Smooth muscle cell (in vitro differentiated cells): ENCODE measurements around the gene GAGE12H. TPM values are rescaled to one million over a fixed set of nuclear protein-coding genes. Genes with fewer than 3 reads are reported as not detected.
"Not testable (repeated sequence)": the region's sequence is repeated elsewhere in the genome, so short reads cannot be mapped to it uniquely, and the experiment has no call there.

Source experiments
- DNase-seq: peaks from one replicate; lab custom pipeline; 2025; ENCODE audit not compliant: unreplicated experiment; lab: John Stamatoyannopoulos, UW
- H2AFZ ChIP-seq: fragments of 200-600 bp; sonication (generic); 2 replicates; pipeline ENCODE4 v1.6.0; 2016; ENCODE audit warnings: antibody characterized with exemption, low read depth, mild to moderate bottlenecking
- H3F3A ChIP-seq: fragments of 200-600 bp; sonication (generic); 2 replicates; pipeline ENCODE4 v1.6.0; 2017; ENCODE audit warnings: antibody characterized with exemption, low read depth
- H3K27ac ChIP-seq: fragments of 200-600 bp; sonication (generic); 2 replicates; pipeline ENCODE4 v1.5.1; 2016; ENCODE audit warnings: low read depth, mild to moderate bottlenecking
- H3K27me3 ChIP-seq: fragments of 200-600 bp; sonication (generic); 2 replicates; pipeline ENCODE4 v1.6.1; 2016; ENCODE audit warnings: low read depth, mild to moderate bottlenecking
- H3K36me3 ChIP-seq: fragments of 200-600 bp; sonication (generic); 2 replicates; pipeline ENCODE4 v1.5.1; 2016; ENCODE audit warnings: low read depth
- H3K4me1 ChIP-seq: fragments of 200-600 bp; sonication (generic); 2 replicates; pipeline ENCODE4 v1.5.1; 2016; ENCODE audit warnings: low read depth
- H3K4me2 ChIP-seq: fragments of 200-600 bp; sonication (generic); 2 replicates; pipeline ENCODE4 v1.6.0; 2016; ENCODE audit warnings: mild to moderate bottlenecking
- H3K4me3 ChIP-seq: fragments of 200-600 bp; sonication (generic); 2 replicates; pipeline ENCODE4 v1.5.1; 2016; ENCODE audit warnings: mild to moderate bottlenecking
- H3K79me2 ChIP-seq: fragments of 200-600 bp; sonication (generic); 2 replicates; pipeline ENCODE4 v1.6.0; 2016; ENCODE audit warnings: low read depth, mild to moderate bottlenecking
- H3K9ac ChIP-seq: fragments of 200-600 bp; sonication (generic); 2 replicates; pipeline ENCODE4 v1.6.0; 2016; ENCODE audit warnings: low read depth
- H3K9me3 ChIP-seq: fragments of 200-600 bp; sonication (generic); replicated peaks from 2 replicates; pipeline ENCODE4 v1.5.1; 2016; ENCODE audit warnings: low read depth
- H4K20me1 ChIP-seq: fragments of 200-600 bp; sonication (generic); 2 replicates; pipeline ENCODE4 v1.6.0; 2016; ENCODE audit warnings: low read depth
- WGBS: methylation state at CpG from one replicate; pipeline ENCODE4 v1.1.7; 2016; ENCODE audit warnings: low lambda C conversion rate; 5-methylcytosine and 5-hydroxymethylcytosine counted together
- polyA plus RNA-seq: library from polyadenylated mRNA; unstranded; fragments of >200 nt; fragmentation: Nextera tagmentation; extraction: Ambion mirVana; gene quantifications from 2 replicates; pipeline ENCODE4 v1.2.1, GENCODE V29; 2016
- total RNA-seq: library from RNA; depleted of rRNA; stranded (reverse); fragments of >200 nt; gene quantifications from 2 replicates; pipeline ENCODE4 v1.2.3, GENCODE V29; 2014
- TF ChIP-seq, protein P1 (sequence below): fragments of 200-600 bp; sonication (generic); IDR thresholded peaks from 2 replicates; pipeline ENCODE4 v1.5.1; 2017; ENCODE audit warnings: borderline replicate concordance, mild to moderate bottlenecking, antibody characterized with exemption; ENCODE audit not compliant: insufficient read depth, poor library complexity, severe bottlenecking

GAGE12H gene
- total and polyA plus RNA-seq, 2 experiments from 2014 or later, result not detected

DNA sequence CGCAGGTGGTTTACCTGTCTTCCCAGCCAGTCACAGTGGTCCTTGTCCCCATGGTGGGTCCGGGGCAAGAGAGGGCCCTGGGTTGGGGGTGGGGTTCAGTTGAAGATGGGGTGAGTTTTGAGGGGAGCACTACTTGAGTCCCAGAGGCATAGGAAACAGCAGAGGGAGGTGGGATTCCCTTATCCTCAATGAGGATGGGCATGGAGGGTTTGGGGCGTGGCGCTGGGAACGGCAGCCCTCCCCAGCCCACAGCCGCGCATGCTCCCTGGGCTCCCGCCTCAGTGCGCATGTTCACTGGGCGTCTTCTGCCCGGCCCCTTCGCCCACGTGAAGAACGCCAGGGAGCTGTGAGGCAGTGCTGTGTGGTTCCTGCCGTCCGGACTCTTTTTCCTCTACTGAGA, 9.4 kb downstream of the GAGE12H start, which contains the start of gene GAGE2A:
TSS of gene GAGE2A (plus strand) at position 301 of the 400 bp plus-strand sequence. CDS start 1,155 bp downstream, outside the sequence.
- not testable (repeated sequence) for H3K9me3 ChIP-seq, H3K9ac ChIP-seq, H3K36me3 ChIP-seq, H4K20me1 ChIP-seq, H3F3A ChIP-seq, H3K4me1 ChIP-seq, H3K27me3 ChIP-seq, H3K27ac ChIP-seq, H3K79me2 ChIP-seq, H2AFZ ChIP-seq, H3K4me3 ChIP-seq, DNase-seq, H3K4me2 ChIP-seq
- WGBS, result no CpG with 5 or more reads among the region's 16 CpGs

DNA sequence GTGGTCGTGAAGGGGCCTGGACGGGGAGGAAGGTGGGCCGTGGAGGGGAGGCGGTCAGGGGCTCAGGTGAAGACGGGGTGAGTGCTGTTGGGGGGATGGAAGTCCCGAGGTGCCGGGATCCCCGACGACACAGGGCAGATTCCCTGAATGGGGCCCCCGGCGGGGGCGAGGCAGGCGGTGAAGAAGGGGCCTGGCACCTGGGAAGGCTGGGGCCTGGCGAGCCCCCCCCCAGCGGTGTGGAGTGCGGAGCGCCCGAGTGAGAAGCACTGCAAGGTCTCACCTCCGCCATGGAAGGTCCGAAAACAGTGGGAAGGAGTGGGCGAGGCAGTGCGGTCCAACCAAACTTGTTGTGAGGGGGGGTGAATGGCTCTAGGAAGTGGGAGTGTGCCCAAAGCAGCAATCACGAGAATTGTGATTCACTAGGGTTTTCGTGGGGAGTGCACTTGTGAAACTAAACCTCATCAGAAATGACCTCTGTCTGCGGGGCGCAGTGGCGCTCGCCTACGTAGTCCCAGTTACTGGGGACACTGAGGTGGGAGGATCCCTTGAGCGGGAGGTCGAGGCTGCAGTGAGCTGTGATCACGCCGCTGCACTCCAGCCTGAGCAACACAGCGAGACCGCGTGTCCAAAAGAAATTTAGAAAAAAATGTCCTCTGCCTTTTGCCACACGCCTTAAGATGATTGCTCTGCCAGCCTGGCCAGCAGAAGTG, 10.2 kb downstream of the GAGE12H start:
- 92% methylated on average over 31 of the region's 37 CpGs for WGBS
- H3K79me2 ChIP-seq, H3K9me3 ChIP-seq, H4K20me1 ChIP-seq, H3K4me2 ChIP-seq, H3F3A ChIP-seq, H3K4me3 ChIP-seq, H3K27ac ChIP-seq, DNase-seq, H3K9ac ChIP-seq, H3K27me3 ChIP-seq, H2AFZ ChIP-seq, H3K36me3 ChIP-seq, H3K4me1 ChIP-seq: not testable (repeated sequence)

DNA sequence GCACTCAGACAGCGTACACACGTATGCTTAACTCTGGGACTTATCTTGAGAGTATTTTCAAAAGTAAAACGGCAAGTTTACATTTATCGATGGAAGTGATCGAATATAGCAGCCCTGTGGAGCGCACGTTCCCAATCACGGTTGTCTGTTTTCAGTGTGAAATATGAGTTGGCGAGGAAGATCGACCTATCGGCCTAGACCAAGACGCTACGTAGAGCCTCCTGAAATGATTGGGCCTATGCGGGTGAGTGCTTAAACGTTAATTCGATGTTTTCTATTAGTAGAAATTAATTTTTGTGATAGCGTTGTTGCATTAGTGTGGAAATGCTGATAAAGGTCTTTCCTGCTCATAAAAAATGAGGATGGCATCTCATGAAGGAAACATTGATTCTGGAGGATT, 10.7 kb downstream of the GAGE12H start:
- H2AFZ ChIP-seq, H3K4me1 ChIP-seq, H3K4me2 ChIP-seq, H3K4me3 ChIP-seq, H3F3A ChIP-seq, H3K36me3 ChIP-seq, H3K79me2 ChIP-seq, H3K9me3 ChIP-seq, H3K27me3 ChIP-seq, H3K9ac ChIP-seq, H3K27ac ChIP-seq, DNase-seq, H4K20me1 ChIP-seq: not testable (repeated sequence)
- WGBS, result 89% methylated on average over 14 of the region's 17 CpGs

DNA sequence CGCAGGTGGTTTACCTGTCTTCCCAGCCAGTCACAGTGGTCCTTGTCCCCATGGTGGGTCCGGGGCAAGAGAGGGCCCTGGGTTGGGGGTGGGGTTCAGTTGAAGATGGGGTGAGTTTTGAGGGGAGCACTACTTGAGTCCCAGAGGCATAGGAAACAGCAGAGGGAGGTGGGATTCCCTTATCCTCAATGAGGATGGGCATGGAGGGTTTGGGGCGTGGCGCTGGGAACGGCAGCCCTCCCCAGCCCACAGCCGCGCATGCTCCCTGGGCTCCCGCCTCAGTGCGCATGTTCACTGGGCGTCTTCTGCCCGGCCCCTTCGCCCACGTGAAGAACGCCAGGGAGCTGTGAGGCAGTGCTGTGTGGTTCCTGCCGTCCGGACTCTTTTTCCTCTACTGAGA, 19.0 kb downstream of the GAGE12H start, which contains the start of gene GAGE1:
TSS of gene GAGE1 (plus strand) at position 301 of the 400 bp plus-strand sequence. CDS start 1,155 bp downstream, outside the sequence.
- H3K79me2 ChIP-seq, H3K9me3 ChIP-seq, H4K20me1 ChIP-seq, H3K27ac ChIP-seq, DNase-seq, H2AFZ ChIP-seq, H3K9ac ChIP-seq, H3K4me1 ChIP-seq, H3K4me2 ChIP-seq, H3K4me3 ChIP-seq, H3F3A ChIP-seq, H3K27me3 ChIP-seq, H3K36me3 ChIP-seq: not testable (repeated sequence)
- WGBS, result no CpG with 5 or more reads among the region's 16 CpGs

DNA sequence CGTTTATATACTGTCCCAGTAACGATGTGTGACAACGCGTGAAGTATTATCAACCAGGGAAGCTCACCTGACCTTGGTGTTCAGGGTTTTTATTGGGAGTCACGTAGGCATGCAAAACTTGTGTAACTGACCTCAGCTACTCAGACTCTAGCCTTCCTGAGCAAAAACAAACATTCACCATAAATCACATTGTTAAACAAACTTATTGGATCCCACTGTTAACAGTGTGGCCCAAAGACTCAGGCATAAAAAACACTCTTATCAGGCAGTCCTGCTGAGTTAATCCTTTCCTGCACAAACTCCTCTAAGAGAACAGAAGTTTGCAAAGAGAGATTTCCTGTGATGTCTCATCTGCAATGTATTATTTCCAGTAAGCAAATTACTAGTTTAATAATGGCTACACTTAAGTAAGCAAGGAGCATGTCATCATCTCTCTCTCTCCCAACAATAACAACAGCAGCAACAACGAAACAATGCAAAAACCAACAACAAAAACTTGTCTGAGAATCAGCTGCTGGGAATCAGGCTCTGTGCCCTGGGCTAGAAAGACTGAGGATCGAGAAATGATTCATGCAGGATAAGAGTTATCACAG, 31.1 kb downstream of the GAGE12H start:
- no peak overlapping the region for H3K4me3 ChIP-seq
- H3K4me1 ChIP-seq, result no peaks in the 10 kb centered on the region
- no peak overlapping the region for H2AFZ ChIP-seq
- TF ChIP-seq, protein P1, sequence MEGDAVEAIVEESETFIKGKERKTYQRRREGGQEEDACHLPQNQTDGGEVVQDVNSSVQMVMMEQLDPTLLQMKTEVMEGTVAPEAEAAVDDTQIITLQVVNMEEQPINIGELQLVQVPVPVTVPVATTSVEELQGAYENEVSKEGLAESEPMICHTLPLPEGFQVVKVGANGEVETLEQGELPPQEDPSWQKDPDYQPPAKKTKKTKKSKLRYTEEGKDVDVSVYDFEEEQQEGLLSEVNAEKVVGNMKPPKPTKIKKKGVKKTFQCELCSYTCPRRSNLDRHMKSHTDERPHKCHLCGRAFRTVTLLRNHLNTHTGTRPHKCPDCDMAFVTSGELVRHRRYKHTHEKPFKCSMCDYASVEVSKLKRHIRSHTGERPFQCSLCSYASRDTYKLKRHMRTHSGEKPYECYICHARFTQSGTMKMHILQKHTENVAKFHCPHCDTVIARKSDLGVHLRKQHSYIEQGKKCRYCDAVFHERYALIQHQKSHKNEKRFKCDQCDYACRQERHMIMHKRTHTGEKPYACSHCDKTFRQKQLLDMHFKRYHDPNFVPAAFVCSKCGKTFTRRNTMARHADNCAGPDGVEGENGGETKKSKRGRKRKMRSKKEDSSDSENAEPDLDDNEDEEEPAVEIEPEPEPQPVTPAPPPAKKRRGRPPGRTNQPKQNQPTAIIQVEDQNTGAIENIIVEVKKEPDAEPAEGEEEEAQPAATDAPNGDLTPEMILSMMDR, result no peak
- no peaks in the 10 kb centered on the region for H3K27me3 ChIP-seq
- H3F3A ChIP-seq, result no peaks in the 10 kb centered on the region
- no peak overlapping the region for H3K9ac ChIP-seq
- DNase-seq, result no peak
- no peaks in the 10 kb centered on the region for H3K79me2 ChIP-seq
- H3K4me2 ChIP-seq, result peak overlapping the region; percentile 19
- 43% methylated on average over 7 of the region's 7 CpGs for WGBS
- H3K9me3 ChIP-seq, result no peaks in the 10 kb centered on the region
- no peaks in the 10 kb centered on the region for H3K36me3 ChIP-seq
- no peak overlapping the region for H3K27ac ChIP-seq
- H4K20me1 ChIP-seq, result no peaks in the 10 kb centered on the region
